SK-N-SH (cell line): ENCODE data around the gene NACC1. TPM values are rescaled to one million over a fixed set of nuclear protein-coding genes. Genes with fewer than 3 reads are reported as not detected.

Experiments used
- CTCF ChIA-PET: fragments of 300-600, 350-600 bp; formaldehyde crosslinking; extraction: SDS; loops from one replicate; lab custom pipeline; 2021; lab: Yijun Ruan, JAX
- POLR2A ChIA-PET: fragments of 350-600 bp; sonication (Branson Sonifier 250); formaldehyde crosslinking; extraction: SDS; loops from one replicate; lab custom pipeline; 2020; ENCODE audit warnings: antibody characterized with exemption, inconsistent platforms; lab: Yijun Ruan, JAX
- DNase-seq: peaks from one replicate; pipeline ENCODE4 v3.0.0; 2012
- H2AFZ ChIP-seq: fragments of 200-600 bp; sonication (generic); 2 replicates; pipeline ENCODE4 v1.8.1; 2016; ENCODE audit warnings: antibody characterized with exemption, mild to moderate bottlenecking, low read depth
- H3F3A ChIP-seq: fragments of 200-600 bp; sonication (generic); replicated peaks from 2 replicates; pipeline ENCODE3; 2016; ENCODE audit warnings: antibody characterized with exemption, mild to moderate bottlenecking; ENCODE audit not compliant: insufficient read depth
- H3K27ac ChIP-seq, 2 experiments: fragments of 200-500 bp in 1 of 2; fragments of 200-600 bp in 1 of 2; sonication (Bioruptor generic) in 1 of 2; sonication (generic), shearing (Covaris generic) in 1 of 2; 2 replicates each; pipeline versions ENCODE4 v1.5.1 to v1.6.1; 2014 to 2016; ENCODE audit warnings: low read depth in 2 of 2, inconsistent platforms in 1 of 2, low read length in 1 of 2, mild to moderate bottlenecking in 1 of 2, mixed read lengths in 1 of 2
- H3K27me3 ChIP-seq: fragments of 200-600 bp; sonication (generic), shearing (Covaris generic); 2 replicates; pipeline ENCODE4 v1.6.1; 2016; ENCODE audit warnings: mixed run types; ENCODE audit not compliant: insufficient read depth
- H3K36me3 ChIP-seq, 2 experiments: fragments of 200-500 bp in 1 of 2; fragments of 200-600 bp in 1 of 2; sonication (Bioruptor generic) in 1 of 2; sonication (generic) in 1 of 2; replicated peaks in 1 of 2; 2 replicates each; pipeline versions ENCODE3 to v1.5.1; 2014 to 2016; ENCODE audit warnings: low read length in 1 of 2, mild to moderate bottlenecking in 1 of 2; ENCODE audit not compliant: insufficient read depth in 2 of 2, control insufficient read depth in 1 of 2
- H3K4me1 ChIP-seq, 2 experiments: fragments of 200-500 bp in 1 of 2; fragments of 200-600 bp in 1 of 2; sonication (Bioruptor generic) in 1 of 2; sonication (generic), shearing (Covaris generic) in 1 of 2; 2 replicates each; pipeline versions ENCODE4 v1.5.1 to v1.6.1; 2014 to 2016; ENCODE audit warnings: low read depth in 1 of 2, low read length in 1 of 2, mixed run types in 1 of 2; ENCODE audit not compliant: insufficient read depth in 2 of 2, control insufficient read depth in 1 of 2
- H3K4me2 ChIP-seq: fragments of 200-600 bp; sonication (generic), shearing (Covaris generic); 2 replicates; pipeline ENCODE4 v1.6.1; 2017; ENCODE audit warnings: mixed run types
- H3K4me3 ChIP-seq, 2 experiments: fragments of 200-500 bp in 1 of 2; fragments of 200-600 bp in 1 of 2; sonication (Bioruptor generic) in 1 of 2; sonication (generic), shearing (Covaris generic) in 1 of 2; 2 replicates each; pipeline versions ENCODE4 v1.5.1 to v1.8.1; 2014 to 2016; ENCODE audit warnings: low read depth in 2 of 2, inconsistent platforms in 1 of 2, low read length in 1 of 2, mild to moderate bottlenecking in 1 of 2, mixed read lengths in 1 of 2, moderate library complexity in 1 of 2
- H3K79me2 ChIP-seq: fragments of 200-600 bp; sonication (generic); 2 replicates; pipeline ENCODE4 v1.8.1; 2017; ENCODE audit warnings: mild to moderate bottlenecking; ENCODE audit not compliant: insufficient read depth
- H3K9ac ChIP-seq: fragments of 200-600 bp; sonication (generic); 2 replicates; pipeline ENCODE4 v1.6.1; 2017; ENCODE audit warnings: mixed run types
- H3K9me2 ChIP-seq: fragments of 200-600 bp; sonication (generic); 2 replicates; pipeline ENCODE4 v1.6.1; 2017; ENCODE audit warnings: mixed run types
- H3K9me3 ChIP-seq: fragments of 200-600 bp; sonication (generic); 2 replicates; pipeline ENCODE4 v1.6.1; 2017; ENCODE audit warnings: mixed run types, mild to moderate bottlenecking, moderate library complexity
- H4K20me1 ChIP-seq: fragments of 200-600 bp; sonication (generic); 2 replicates; pipeline ENCODE4 v1.6.1; 2017; ENCODE audit warnings: mild to moderate bottlenecking, mixed run types; ENCODE audit not compliant: insufficient read depth
- MEF2A ChIP-seq: IDR thresholded peaks from 2 replicates; pipeline ENCODE4 v1.4.0; 2012; ENCODE audit warnings: low read depth, borderline replicate concordance
- MXI1 ChIP-seq: IDR thresholded peaks from 2 replicates; pipeline ENCODE4 v1.6.1; 2012; ENCODE audit warnings: mild to moderate bottlenecking, low read depth, low read length, improper control_type of control experiment
- NRF1 ChIP-seq: IDR thresholded peaks from 2 replicates; pipeline ENCODE4 v1.6.1; 2012; ENCODE audit warnings: low read depth, mild to moderate bottlenecking, low read length
- POLR2AphosphoS5 ChIP-seq: IDR thresholded peaks from 2 replicates; pipeline ENCODE4 v1.6.1; 2012; ENCODE audit warnings: low read depth, low read length
- RCOR1 ChIP-seq: fragments of 150-350 bp; IDR thresholded peaks from 2 replicates; pipeline ENCODE4 v1.6.1; 2017; ENCODE audit warnings: antibody characterized with exemption, low read length
- TCF12 ChIP-seq: IDR thresholded peaks from 2 replicates; pipeline ENCODE4 v1.4.0; 2012
- WGBS: methylation state at CpG from one replicate; pipeline ENCODE4 v1.1.6; 2017; ENCODE audit warnings: low lambda C conversion rate; 5-methylcytosine and 5-hydroxymethylcytosine counted together
- polyA plus RNA-seq, 3 experiments: library from polyadenylated mRNA; depleted of rRNA; stranded (reverse); fragments of >200 nt; gene quantifications; 2 replicates each; pipeline ENCODE4 v1.2.3, GENCODE V29; 2012
- TF ChIP-seq, protein P1 (sequence below): IDR thresholded peaks from 2 replicates; pipeline ENCODE4 v1.4.0; 2012; ENCODE audit warnings: low read depth
- TF ChIP-seq, protein P2 (sequence below): IDR thresholded peaks from 2 replicates; pipeline ENCODE4 v1.4.0; 2012; ENCODE audit warnings: low read depth, borderline replicate concordance

NACC1 gene
- polyA plus RNA-seq, 1 of the 3 experiments (the other 2 are of a cell fraction), result 127 TPM

DNA sequence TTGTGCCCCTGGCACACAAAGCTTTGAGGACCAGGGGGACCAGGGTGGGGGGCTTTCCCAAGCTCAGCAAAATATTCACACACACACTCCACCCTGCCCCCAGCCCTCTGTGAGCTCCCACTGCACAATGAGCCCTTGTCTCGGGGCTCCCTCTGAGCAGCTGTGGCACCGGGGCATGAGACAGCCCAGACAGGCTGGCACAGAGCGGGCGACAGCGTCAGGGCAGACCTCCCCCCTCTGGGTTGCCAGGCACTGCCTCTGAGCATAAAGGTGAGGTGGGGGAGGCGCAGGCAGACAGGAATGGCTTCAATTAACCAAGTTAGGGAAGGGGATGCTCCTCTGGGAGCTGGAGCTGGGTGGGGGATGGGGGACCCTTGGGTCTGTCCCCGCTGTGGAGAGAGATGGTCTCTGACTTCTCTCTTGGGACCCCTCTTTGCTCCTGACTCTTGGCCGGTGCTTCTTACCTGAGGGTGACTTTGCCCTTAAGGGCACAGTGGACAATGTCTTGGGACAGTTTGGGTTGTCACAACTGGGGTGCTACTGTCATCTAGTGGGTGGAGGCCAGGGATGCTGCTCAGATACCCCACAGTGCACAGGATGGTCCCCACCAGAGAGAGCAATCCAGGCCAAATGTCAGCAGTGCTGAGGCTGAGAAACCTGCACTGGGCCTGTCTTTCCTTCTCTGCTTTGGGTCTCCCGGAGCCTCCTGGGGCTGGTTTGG, 45.7 kb upstream of the NACC1 start:
- no peak overlapping the region for H2AFZ ChIP-seq
- H3K27ac ChIP-seq, result peak overlapping the region in 1 of 2 experiments; percentile 54; a peak in 1 of 4 replicates
- DNase-seq, result no peak
- no peak overlapping the region for H3K4me3 ChIP-seq
- ChIA-PET POLR2A (no interaction called here), CTCF (interaction anchor here (1.1 to 35.2 kb wide), 8 partner anchors 11 to 107 kb away, joined by 3 to 506 read pairs (median 12); no protein-coding TSS in a partner anchor)
- no peaks in the 10 kb centered on the region for H3K9me3 ChIP-seq
- 100% methylated on average over 2 of the region's 9 CpGs for WGBS
- no peak for TF ChIP-seq POLR2AphosphoS5
- H3K36me3 ChIP-seq, result peaks cover 0 to 24% of the 10 kb centered on the region in 2 experiments
- H3K9me2 ChIP-seq, result no peaks in the 10 kb centered on the region
- peaks cover 0 to 71% of the 10 kb centered on the region in 2 experiments; a peak in 1 of 4 replicates for H3K4me1 ChIP-seq
- no peaks in the 10 kb centered on the region for H3F3A ChIP-seq
- no peak overlapping the region for H3K9ac ChIP-seq
- H3K4me2 ChIP-seq, result no peak overlapping the region
- no peaks in the 10 kb centered on the region for H4K20me1 ChIP-seq
- H3K27me3 ChIP-seq, result no peaks in the 10 kb centered on the region
- peaks cover 8% of the 10 kb centered on the region; the same call in 1 of the 2 replicates for H3K79me2 ChIP-seq

DNA sequence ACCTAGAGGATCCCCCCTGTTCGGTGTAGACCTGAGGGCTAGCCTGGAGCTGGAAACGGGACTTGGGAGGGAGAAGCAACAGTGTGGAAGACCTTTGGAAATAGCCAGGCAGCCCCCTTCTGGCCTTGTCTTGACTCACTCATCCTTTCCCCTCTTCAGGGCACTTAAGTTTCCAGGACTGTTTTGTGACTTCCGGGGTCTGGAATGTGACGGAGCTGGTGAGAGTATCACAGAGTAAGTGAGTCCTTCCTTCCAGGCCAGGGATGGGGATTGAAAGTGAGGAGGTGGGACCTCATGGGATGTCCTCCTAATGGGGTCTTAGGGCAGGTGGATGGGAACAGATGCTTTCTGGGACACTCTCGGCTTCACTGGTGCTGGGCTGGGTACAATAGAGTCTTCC, 44.8 kb upstream of the NACC1 start:
- peaks cover 8% of the 10 kb centered on the region; the same call in 1 of the 2 replicates for H3K79me2 ChIP-seq
- peaks cover 0 to 24% of the 10 kb centered on the region in 2 experiments for H3K36me3 ChIP-seq
- H3K9me3 ChIP-seq, result no peaks in the 10 kb centered on the region
- H3K9me2 ChIP-seq, result no peaks in the 10 kb centered on the region
- TF ChIP-seq TCF12, result no peak
- TF ChIP-seq NRF1, result no peak
- no peak for TF ChIP-seq MXI1
- TF ChIP-seq MEF2A, result no peak
- no peak for TF ChIP-seq RCOR1
- TF ChIP-seq, protein P1, sequence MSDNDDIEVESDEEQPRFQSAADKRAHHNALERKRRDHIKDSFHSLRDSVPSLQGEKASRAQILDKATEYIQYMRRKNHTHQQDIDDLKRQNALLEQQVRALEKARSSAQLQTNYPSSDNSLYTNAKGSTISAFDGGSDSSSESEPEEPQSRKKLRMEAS, result no peak
- 100% methylated on average over 4 of the region's 5 CpGs for WGBS
- H4K20me1 ChIP-seq, result no peaks in the 10 kb centered on the region
- H3K4me1 ChIP-seq, result peaks cover 0 to 76% of the 10 kb centered on the region in 2 experiments; a peak in 1 of 4 replicates
- POLR2A ChIA-PET, result no interaction called here
- no peak for DNase-seq
- no peak overlapping the region for H3K9ac ChIP-seq
- H3K27me3 ChIP-seq, result no peaks in the 10 kb centered on the region
- no peak overlapping the region for H3K4me3 ChIP-seq
- H2AFZ ChIP-seq, result no peak overlapping the region
- no peak overlapping the region for H3K4me2 ChIP-seq
- H3K27ac ChIP-seq, result no peak overlapping the region
- CTCF ChIA-PET, result interaction anchor here (0.6 to 35.2 kb wide), 10 partner anchors 12 to 225 kb away, joined by 3 to 506 read pairs (median 3); no protein-coding TSS in a partner anchor
- H3F3A ChIP-seq, result no peaks in the 10 kb centered on the region

- H3K4me3 ChIP-seq, result no peak overlapping the region
- no peak for DNase-seq
- H3K27ac ChIP-seq, result no peak overlapping the region; a peak in 1 of 4 replicates
- ChIA-PET POLR2A (interaction anchor here (0.7 kb wide), 1 partner anchor 89 kb away, joined by 3 read pairs; no protein-coding TSS in a partner anchor), CTCF (interaction anchor here (0.7 to 35.2 kb wide), 6 partner anchors 10 to 109 kb away, joined by 3 to 506 read pairs (median 7); no protein-coding TSS in a partner anchor)
- no peaks in the 10 kb centered on the region for H3F3A ChIP-seq
- no peaks in the 10 kb centered on the region for H3K9me3 ChIP-seq
- no peak overlapping the region for H3K9ac ChIP-seq
- no peaks in the 10 kb centered on the region for H4K20me1 ChIP-seq
- 84% methylated on average over 4 of the region's 4 CpGs for WGBS
- H3K4me2 ChIP-seq, result no peak overlapping the region
- no peaks in the 10 kb centered on the region for H3K27me3 ChIP-seq
- H3K9me2 ChIP-seq, result no peaks in the 10 kb centered on the region
- H3K36me3 ChIP-seq, result peaks cover 3 to 24% of the 10 kb centered on the region in 2 experiments
- H3K4me1 ChIP-seq, result peaks cover 6 to 76% of the 10 kb centered on the region in 2 experiments; a peak in 3 of 4 replicates
- no peaks in the 10 kb centered on the region for H3K79me2 ChIP-seq
- TF ChIP-seq, protein P2, sequence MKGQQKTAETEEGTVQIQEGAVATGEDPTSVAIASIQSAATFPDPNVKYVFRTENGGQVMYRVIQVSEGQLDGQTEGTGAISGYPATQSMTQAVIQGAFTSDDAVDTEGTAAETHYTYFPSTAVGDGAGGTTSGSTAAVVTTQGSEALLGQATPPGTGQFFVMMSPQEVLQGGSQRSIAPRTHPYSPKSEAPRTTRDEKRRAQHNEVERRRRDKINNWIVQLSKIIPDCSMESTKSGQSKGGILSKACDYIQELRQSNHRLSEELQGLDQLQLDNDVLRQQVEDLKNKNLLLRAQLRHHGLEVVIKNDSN, result no peak
- no peak overlapping the region for H2AFZ ChIP-seq
Measured at GRCh38 chr19:13074378-13074777, 43.7 kb upstream of the NACC1 start.
